IPS DF 6.9 (cell line): Measurements from ENCODE around the gene MRPL27.

Source experiments
- DNase-seq: peaks from one replicate; pipeline ENCODE4 v3.0.0-alpha.2; 2013; ENCODE audit warnings: low read depth, low spot score
- H3K27ac ChIP-seq: one replicate; pipeline ENCODE4 v1.5.1; 2013; ENCODE audit warnings: low read length, control low read depth
- H3K27me3 ChIP-seq: 2 replicates; pipeline ENCODE4 v1.6.1; 2013; ENCODE audit warnings: mild to moderate bottlenecking, low read length; ENCODE audit not compliant: control insufficient read depth, insufficient read depth
- H3K36me3 ChIP-seq: 2 replicates; pipeline ENCODE4 v1.6.1; 2013; ENCODE audit warnings: low read length; ENCODE audit not compliant: control insufficient read depth, insufficient read depth
- H3K4me1 ChIP-seq: 2 replicates; pipeline ENCODE4 v1.6.1; 2013; ENCODE audit warnings: low read length; ENCODE audit not compliant: control insufficient read depth, insufficient read depth
- H3K4me3 ChIP-seq: 2 replicates; pipeline ENCODE4 v1.5.1; 2013; ENCODE audit warnings: mild to moderate bottlenecking, low read length
- H3K9me3 ChIP-seq: 2 replicates; pipeline ENCODE4 v1.6.1; 2013; ENCODE audit warnings: low read length, inconsistent platforms; ENCODE audit not compliant: control insufficient read depth, insufficient read depth
- WGBS: extraction: QIAGEN DNeasy Blood & Tissue Kit; methylation state at CpG from one replicate; pipeline ENCODE4 v1.1.7; 2013; ENCODE audit warnings: mixed read lengths, missing lambda C conversion rate; ENCODE audit not compliant: insufficient read length, insufficient coverage; 5-methylcytosine and 5-hydroxymethylcytosine counted together

The MRPL27 gene

DNA sequence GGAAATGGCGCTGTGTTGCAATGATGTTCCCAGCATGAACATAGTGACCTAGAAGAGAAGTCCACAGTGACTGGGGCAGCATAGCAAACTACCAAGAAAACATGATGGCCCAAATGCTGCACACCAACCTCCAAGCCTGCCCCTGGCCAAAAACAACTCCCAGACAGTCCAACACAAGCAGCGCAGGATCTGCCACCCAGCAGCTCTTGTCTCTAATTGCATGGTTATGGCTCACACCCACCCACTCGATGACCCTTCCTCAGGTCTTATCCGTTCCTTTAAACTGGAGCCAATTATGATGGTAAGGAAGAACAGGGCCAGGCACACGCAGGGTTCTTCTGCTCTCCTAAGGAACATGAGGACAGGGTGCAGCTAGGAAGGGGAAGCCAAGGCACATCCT lies 2.9 kb downstream of the MRPL27 start:
- H3K9me3 ChIP-seq = no peaks in the 10 kb centered on the region
- no CpG with 5 or more reads among the region's 5 CpGs for WGBS
- no peaks in the 10 kb centered on the region for H3K27me3 ChIP-seq
- H3K4me3 ChIP-seq = no peak overlapping the region
- H3K36me3 ChIP-seq = peaks cover 22% of the 10 kb centered on the region
- H3K4me1 ChIP-seq = no peaks in the 10 kb centered on the region
- no peak for DNase-seq
- H3K27ac ChIP-seq = no peak overlapping the region

DNA sequence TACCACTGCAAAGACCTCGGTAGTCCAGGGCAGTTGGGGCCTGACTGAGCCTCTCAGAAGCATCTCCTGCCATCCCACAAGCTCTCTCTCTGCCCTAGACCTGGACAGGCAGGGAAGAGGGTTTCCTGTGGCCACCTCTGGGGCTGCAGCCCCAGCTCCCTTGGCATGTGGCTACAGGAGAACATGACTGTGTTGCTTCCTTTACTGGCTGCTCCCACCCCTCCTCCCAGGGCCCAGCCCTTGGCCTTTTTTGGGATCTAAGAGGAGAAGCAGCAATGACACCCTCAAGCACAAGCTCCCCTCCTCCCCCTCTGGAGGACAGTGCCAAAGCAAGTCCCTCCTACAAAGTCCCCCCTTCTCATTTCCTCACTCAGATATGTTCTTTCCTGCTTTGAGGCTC lies 5.6 kb downstream of the MRPL27 start:
- DNase-seq = no peak
- H3K4me1 ChIP-seq = no peaks in the 10 kb centered on the region; the same call in 1 of the 2 replicates
- no peaks in the 10 kb centered on the region for H3K9me3 ChIP-seq
- no peak overlapping the region for H3K4me3 ChIP-seq
- WGBS = no CpG with 5 or more reads among the region's 1 CpG
- H3K27me3 ChIP-seq = no peaks in the 10 kb centered on the region
- no peak overlapping the region for H3K27ac ChIP-seq
- H3K36me3 ChIP-seq = peaks cover 22% of the 10 kb centered on the region

DNA sequence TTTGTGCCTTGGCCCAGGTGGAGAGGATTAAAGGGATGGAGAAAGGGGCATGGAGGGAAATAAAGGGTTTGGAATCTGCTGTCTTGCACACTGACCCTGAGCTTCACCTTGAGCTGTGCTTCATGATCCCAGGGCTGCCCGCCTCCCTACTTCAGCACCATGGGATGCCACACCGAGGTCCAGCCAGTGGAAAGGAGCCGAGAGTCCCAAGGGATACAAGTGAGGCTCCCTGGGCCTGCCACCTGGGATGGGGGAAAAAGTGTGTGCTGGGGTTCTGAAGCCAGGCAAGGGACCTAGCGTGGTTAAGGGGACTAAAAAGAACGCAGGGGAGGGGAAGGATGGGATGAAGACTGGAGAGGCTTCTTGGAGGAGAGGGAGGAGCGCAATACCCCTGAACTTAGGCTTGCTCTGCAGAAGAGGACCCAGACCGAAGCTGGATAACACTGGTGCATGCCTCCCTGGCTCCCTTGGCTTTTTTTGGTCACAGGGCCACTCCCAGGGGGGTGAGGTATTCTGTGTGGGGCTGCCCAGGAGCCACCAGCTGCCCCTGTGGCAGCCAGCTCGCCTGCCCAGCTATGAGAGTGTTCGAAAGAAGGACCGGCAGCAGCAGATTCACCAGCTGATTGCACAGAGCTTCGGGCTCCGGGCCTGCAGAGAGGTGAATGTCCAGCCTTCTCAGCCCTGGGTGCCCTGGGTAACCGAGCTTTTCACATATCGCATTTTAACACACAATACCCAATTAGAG lies 7.2 kb downstream of the MRPL27 start:
- H3K27me3 ChIP-seq = no peaks in the 10 kb centered on the region
- no peaks in the 10 kb centered on the region for H3K9me3 ChIP-seq
- no peak overlapping the region for H3K4me3 ChIP-seq
- H3K4me1 ChIP-seq = no peaks in the 10 kb centered on the region; the same call in 1 of the 2 replicates
- no CpG with 5 or more reads among the region's 14 CpGs for WGBS
- no peak overlapping the region for H3K27ac ChIP-seq
- no peak for DNase-seq
- peaks cover 22% of the 10 kb centered on the region for H3K36me3 ChIP-seq

DNA sequence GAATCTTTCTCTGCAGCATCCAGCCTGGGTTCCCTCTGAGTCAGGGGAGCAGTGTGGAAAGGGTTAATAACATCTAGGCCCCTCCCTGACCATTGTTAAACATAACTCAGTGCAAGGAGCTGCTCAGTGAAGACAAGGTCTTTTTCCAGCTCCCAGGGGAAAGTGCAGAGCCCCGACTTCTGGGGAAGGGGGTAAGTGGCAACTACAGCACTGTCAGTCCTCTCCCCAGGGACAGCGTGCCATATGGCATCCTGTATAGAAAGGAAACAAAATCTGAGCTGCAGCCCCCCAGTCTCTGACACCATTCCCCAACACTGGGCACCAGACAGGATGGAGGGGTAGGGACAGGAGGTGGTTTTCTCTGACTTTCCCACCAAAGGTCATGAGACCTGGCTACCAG lies 7.8 kb downstream of the MRPL27 start:
- Histone ChIP-seq H3K27ac (no peak overlapping the region), H3K4me3 (no peak overlapping the region), H3K36me3 (peaks cover 18% of the 10 kb centered on the region), H3K4me1 (no peaks in the 10 kb centered on the region; the same call in 1 of the 2 replicates), H3K9me3 (no peaks in the 10 kb centered on the region), H3K27me3 (no peaks in the 10 kb centered on the region)
- DNase-seq = no peak
- no CpG with 5 or more reads among the region's 2 CpGs for WGBS

DNA sequence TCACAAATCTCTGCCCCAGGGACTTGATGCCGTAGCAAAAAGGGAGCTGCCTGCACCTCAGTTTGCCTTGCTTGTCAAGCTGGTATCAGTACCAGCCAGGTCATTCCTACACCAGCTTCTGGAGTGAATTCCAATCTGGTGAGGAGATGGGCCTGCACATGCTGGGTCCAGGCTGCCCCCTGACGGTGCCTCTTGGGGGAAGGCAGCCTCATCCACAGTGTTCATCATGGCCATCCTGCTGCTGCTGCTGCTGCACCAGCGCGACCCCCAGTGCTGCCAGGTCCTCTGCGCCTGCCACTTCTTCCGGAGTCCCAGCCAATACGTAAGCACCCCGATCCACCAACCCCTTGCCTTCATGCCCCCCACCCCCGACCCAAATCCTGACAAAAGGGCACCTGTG lies 8.3 kb downstream of the MRPL27 start:
- Histone ChIP-seq H3K27ac (no peak overlapping the region), H3K4me1 (no peaks in the 10 kb centered on the region; the same call in 1 of the 2 replicates), H3K36me3 (peaks cover 16% of the 10 kb centered on the region), H3K4me3 (no peak overlapping the region), H3K27me3 (no peaks in the 10 kb centered on the region), H3K9me3 (no peaks in the 10 kb centered on the region)
- no CpG with 5 or more reads among the region's 9 CpGs for WGBS
- DNase-seq = no peak

DNA sequence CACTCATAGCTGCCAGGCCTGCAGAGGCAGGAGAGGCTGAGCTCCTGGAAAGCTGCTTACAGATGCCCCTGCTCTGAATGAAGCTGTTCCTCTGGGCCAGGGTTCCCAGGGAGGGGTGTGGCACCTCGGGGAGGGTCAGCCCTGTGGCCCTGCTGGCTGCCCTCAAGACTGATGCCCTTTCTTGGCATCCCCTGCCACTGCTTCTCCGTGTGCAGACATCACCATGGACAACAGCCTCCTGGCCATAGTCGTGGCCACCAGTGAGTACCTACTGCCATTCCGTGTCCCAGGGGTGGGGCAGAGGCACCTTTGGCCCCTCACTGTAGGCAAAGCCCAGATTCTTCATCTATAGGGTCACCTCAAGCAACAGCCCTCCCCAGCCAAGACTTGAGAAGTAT lies 8.9 kb downstream of the MRPL27 start:
- Histone ChIP-seq H3K9me3 (no peaks in the 10 kb centered on the region), H3K4me1 (no peaks in the 10 kb centered on the region; the same call in 1 of the 2 replicates), H3K4me3 (no peak overlapping the region), H3K27me3 (no peaks in the 10 kb centered on the region), H3K27ac (no peak overlapping the region), H3K36me3 (peaks cover 19% of the 10 kb centered on the region)
- no CpG with 5 or more reads among the region's 4 CpGs for WGBS
- no peak for DNase-seq

DNA sequence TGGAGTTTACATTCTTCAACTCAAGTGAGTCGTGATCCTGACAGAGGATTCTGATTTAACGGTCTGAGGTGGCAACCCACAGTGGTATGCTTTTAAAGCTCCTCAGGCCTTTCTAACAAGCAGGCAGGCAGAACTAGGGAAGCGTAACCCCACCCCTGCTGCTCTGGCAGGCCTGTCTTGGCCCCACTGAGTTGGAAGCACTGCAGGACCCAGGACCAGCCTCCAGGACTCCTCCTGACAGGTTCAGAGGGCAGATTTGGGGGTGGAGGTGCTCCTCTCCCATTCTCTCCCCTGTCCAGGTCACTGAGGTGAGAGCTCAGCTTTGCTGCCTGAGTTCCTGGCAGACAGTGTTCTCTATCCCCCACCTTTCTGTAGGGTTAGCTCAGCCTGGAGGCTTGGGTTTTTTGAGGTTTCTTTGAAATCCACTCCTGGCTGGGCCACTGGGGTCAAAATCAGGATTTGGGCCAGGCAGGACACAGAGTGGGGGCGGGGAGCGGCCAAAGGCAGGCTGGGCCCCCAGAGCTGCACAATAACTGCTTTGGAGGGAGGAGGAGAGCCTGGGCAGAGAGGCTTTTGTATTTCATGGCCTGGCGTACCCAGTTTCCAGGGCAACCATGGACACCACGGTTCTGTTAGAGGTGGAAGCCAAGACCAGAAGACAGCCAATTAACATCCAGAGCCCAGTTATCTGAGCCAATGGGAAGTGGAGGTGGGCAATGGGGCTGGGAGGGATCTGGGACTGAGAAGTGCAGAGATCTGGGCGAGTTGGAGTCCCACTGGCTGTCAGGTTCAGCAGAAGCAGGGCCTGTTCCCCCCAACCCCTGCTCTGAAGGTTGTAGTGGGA lies 9.5 kb downstream of the MRPL27 start:
- no peaks in the 10 kb centered on the region; the same call in 1 of the 2 replicates for H3K4me1 ChIP-seq
- no CpG with 5 or more reads among the region's 8 CpGs for WGBS
- no peaks in the 10 kb centered on the region for H3K9me3 ChIP-seq
- peak; percentile 91 for DNase-seq
- H3K4me3 ChIP-seq = no peak overlapping the region
- no peaks in the 10 kb centered on the region for H3K27me3 ChIP-seq
- H3K27ac ChIP-seq = no peak overlapping the region
- peaks cover 24% of the 10 kb centered on the region for H3K36me3 ChIP-seq

DNA sequence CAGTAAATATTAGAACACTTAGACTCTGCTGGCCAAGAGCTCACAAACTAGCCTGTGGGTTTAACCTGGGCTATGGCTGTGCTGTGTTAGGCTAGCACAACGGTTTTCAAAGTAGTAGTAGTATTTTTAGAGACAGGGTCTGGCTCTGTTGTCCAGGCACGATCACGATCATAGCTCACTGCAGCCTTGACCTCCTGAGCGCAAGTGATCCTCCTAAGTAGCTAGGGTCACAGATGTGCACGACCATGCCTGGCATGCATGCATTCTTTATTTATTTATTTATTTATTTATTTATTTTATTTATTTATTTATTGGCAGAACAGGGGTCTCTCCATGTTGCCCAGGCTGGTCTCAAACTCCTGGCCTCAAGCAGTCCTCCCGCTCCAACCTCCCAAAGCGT lies 10.3 kb downstream of the MRPL27 start:
- H3K9me3 ChIP-seq = no peaks in the 10 kb centered on the region
- no peaks in the 10 kb centered on the region; the same call in 1 of the 2 replicates for H3K4me1 ChIP-seq
- WGBS = no CpG with 5 or more reads among the region's 7 CpGs
- no peaks in the 10 kb centered on the region for H3K27me3 ChIP-seq
- no peak overlapping the region for H3K4me3 ChIP-seq
- no peak overlapping the region for H3K27ac ChIP-seq
- peaks cover 21% of the 10 kb centered on the region for H3K36me3 ChIP-seq
- no peak for DNase-seq

DNA sequence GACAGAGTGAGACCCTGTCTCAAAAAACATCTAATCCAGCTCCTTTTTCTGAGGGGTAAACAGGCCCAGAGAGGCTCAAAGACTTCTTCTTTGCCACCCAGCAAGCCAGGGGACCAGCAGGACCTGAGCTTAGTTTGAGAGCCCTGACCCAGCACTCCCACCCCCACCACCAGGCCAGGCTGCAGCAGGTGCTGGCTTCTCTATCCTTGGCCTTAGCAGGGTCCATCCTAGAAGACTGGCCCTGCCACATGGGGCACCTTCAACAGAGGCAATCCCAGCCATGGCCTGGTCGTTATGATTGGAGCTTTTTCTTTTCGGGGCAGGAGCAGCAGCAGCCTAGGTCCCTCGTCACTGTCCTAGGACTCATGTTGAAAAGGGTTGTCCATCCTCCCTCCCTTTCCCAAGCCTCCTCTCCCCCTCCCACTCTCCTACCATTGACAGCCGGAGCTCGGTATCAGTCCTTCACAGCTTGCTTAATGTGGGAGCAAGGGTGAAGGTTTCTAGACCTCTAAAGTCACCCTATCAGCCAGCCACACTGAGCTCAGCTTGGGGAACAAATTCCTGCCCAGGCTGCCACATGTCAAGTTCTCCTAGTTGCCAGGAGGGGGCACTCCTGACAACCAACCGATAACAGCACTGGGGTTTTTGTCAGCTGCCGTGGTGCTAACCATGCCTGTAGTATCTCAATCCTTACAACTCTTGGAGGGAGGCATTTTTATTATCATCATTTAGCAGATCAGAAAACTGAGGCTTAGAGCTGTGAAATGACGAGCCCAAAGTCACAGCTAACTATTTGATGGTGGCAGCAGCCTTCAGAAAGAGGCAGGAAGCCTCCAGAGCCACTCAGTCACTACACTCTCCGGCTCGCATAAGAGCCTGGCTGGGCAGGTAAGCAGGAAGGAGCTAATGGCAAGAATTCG lies 11.2 kb downstream of the MRPL27 start:
- Histone ChIP-seq H3K27ac (no peak overlapping the region), H3K36me3 (peaks cover 21% of the 10 kb centered on the region)

More for the DNA sequence above, 11.2 kb downstream of the MRPL27 start:
- H3K9me3 ChIP-seq = no peaks in the 10 kb centered on the region
- H3K4me3 ChIP-seq = no peak overlapping the region
- WGBS = no CpG with 5 or more reads among the region's 11 CpGs
- peak; percentile 73 for DNase-seq
- H3K27me3 ChIP-seq = no peaks in the 10 kb centered on the region
- H3K4me1 ChIP-seq = no peaks in the 10 kb centered on the region; the same call in 1 of the 2 replicates
